GM12875 (cell line): ENCODE results near the gene SLCO2A1.

Experiments used
- H3K4me3 ChIP-seq: one replicate; pipeline ENCODE4 v1.5.1; 2011; ENCODE audit warnings: low read depth, low read length, control low read depth
- TF ChIP-seq, protein P1 (sequence below): IDR thresholded peaks from 2 replicates; pipeline ENCODE4 v1.5.1; 2011; ENCODE audit warnings: low read depth, mild to moderate bottlenecking, control low read depth, inconsistent platforms, low read length, moderate library complexity, borderline replicate concordance; ENCODE audit not compliant: insufficient read depth

SLCO2A1 gene

GRCh38 chr3:133992381-133992780, 37.3 kb downstream of the SLCO2A1 start:
- TF ChIP-seq, protein P1, sequence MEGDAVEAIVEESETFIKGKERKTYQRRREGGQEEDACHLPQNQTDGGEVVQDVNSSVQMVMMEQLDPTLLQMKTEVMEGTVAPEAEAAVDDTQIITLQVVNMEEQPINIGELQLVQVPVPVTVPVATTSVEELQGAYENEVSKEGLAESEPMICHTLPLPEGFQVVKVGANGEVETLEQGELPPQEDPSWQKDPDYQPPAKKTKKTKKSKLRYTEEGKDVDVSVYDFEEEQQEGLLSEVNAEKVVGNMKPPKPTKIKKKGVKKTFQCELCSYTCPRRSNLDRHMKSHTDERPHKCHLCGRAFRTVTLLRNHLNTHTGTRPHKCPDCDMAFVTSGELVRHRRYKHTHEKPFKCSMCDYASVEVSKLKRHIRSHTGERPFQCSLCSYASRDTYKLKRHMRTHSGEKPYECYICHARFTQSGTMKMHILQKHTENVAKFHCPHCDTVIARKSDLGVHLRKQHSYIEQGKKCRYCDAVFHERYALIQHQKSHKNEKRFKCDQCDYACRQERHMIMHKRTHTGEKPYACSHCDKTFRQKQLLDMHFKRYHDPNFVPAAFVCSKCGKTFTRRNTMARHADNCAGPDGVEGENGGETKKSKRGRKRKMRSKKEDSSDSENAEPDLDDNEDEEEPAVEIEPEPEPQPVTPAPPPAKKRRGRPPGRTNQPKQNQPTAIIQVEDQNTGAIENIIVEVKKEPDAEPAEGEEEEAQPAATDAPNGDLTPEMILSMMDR: no peak
- no peak overlapping the region for H3K4me3 ChIP-seq

DNA sequence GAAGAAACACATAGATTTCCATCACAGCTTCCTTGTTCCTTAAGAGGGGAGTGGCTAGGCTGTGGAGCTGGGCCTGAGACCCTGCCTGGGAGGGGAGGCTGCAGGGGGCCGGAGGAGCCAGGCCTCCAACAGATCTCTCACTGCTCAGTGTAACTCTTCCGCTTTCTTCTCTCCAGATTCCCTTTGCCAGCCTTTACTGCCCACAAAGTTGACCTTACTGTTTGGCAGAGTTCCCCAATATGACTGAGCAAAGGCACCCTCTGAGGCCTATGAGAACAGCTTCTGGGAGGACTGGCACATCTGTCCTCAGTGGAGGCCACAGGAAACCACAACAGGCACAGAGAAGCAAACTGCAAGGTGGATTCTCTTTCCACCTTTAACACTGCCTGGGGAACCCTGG, 38.1 kb downstream of the SLCO2A1 start:
- TF ChIP-seq, protein P1: no peak
- no peak overlapping the region for H3K4me3 ChIP-seq

- TF ChIP-seq, protein P1: no peak
These were observed 38.5 kb downstream of the SLCO2A1 start for GRCh38 chr3:133991209-133991608.

DNA sequence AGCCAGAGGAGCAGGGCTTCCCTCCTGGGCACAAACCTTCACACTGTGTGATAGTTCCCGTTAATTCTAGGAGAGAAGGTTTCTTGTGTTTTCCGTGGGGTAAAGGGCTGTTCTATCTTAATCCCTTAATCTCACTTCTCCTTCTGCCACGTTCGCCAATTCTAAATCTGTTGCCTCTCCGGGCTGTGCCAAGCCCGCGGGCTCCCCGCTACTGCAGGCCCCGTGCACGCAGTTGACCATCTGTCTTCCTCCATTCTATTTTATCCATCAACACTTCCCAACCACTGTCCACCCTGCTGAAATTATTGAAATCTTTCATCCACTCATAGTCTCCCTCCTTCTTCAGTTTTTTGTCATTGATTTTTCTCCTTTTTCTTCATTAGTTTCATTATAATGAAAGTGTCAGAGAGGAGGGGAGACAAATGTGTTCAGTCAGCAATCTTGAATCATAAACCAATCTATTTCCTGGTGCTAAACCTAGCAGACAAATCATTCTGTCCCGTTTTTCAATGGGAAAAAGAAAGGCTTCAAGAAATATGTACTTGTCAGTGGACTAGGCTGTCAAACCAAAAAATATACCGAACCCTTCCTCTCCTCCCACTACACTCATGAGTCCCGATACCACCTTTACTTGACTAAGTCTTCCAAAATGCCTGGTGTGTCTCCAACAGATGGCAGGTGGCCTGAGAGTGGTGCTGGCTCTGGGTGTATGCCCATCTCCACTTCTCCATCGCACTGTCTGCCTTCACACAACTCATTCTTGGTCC, 39.6 kb downstream of the SLCO2A1 start:
- no peak overlapping the region for H3K4me3 ChIP-seq
- TF ChIP-seq, protein P1: no peak

More at GRCh38 chr3:133991209-133991608, 38.5 kb downstream of the SLCO2A1 start:
- no peak overlapping the region for H3K4me3 ChIP-seq

- TF ChIP-seq, protein P1: no peak
- no peak overlapping the region for H3K4me3 ChIP-seq
These were observed 41.0 kb downstream of the SLCO2A1 start for GRCh38 chr3:133988631-133989161.

DNA sequence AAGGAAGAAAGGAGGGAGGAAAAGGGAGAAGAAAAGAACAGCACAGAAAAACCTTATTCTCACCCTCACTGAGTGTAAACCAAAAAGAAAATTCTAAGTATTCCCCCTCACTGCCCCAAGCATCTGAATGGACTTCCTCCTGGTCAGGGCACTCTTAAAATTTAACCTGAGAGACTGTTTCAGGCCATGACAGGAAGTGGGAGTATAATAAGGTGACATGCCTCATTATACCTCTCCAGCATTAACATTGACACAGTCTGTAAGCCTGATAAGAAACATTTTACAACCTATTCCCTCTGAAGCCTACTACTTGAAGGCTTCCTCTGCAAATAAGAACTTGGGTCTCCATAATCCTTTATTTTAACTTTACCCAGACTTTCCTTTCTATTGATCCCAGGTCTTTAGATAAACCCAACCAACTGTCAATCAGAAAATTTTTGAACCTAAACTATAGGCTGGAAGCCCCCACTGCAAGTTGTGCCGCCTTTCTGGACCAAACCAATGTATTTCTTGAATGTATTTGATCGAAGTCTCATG, 41.7 kb downstream of the SLCO2A1 start:
- TF ChIP-seq, protein P1: no peak
- H3K4me3 ChIP-seq: no peak overlapping the region

- TF ChIP-seq, protein P1: no peak
- no peak overlapping the region for H3K4me3 ChIP-seq
These were observed 42.6 kb downstream of the SLCO2A1 start for GRCh38 chr3:133987136-133987535.
